ENCODE data around the gene TSC2.

TSC2 gene

GRCh38 chr16:2043667-2044451 lies 3.9 kb upstream of the TSC2 start:
- no peak for DNase-seq (ENCODE audit: low read depth in 2 of 2)

- no peak for DNase-seq (ENCODE audit: low read depth in 2 of 2)
Measured at GRCh38 chr16:2044541-2044940, 3.2 kb upstream of the TSC2 start.

- no peak for DNase-seq (ENCODE audit: low read depth in 2 of 2)
Measured at GRCh38 chr16:2045965-2046892, 1.6 kb upstream of the TSC2 start.

- DNase-seq (ENCODE audit: low read depth in 2 of 2): no peak
Measured at GRCh38 chr16:2046893-2047329, 874 bp upstream of the TSC2 start.

- DNase-seq (ENCODE audit: low read depth in 2 of 2): no peak
Measured at GRCh38 chr16:2048116-2048543, 345 bp downstream of the TSC2 start.

GRCh38 chr16:2053211-2053610 lies 5.4 kb downstream of the TSC2 start:
- no peak for DNase-seq (ENCODE audit: low read depth in 2 of 2)

GRCh38 chr16:2053897-2054296 lies 6.1 kb downstream of the TSC2 start:
- DNase-seq (ENCODE audit: low read depth in 2 of 2): no peak

GRCh38 chr16:2054543-2055245 lies 6.9 kb downstream of the TSC2 start:
- DNase-seq (ENCODE audit: low read depth in 2 of 2): no peak

- no peak for DNase-seq (ENCODE audit: low read depth in 2 of 2)
Measured at GRCh38 chr16:2056077-2056476, 8.3 kb downstream of the TSC2 start.

GRCh38 chr16:2056681-2057407 lies 9.1 kb downstream of the TSC2 start:
- DNase-seq (ENCODE audit: low read depth in 2 of 2): no peak

- no peak for DNase-seq (ENCODE audit: low read depth in 2 of 2)
Measured at GRCh38 chr16:2057438-2057837, 9.7 kb downstream of the TSC2 start.

- DNase-seq (ENCODE audit: low read depth in 2 of 2): no peak
Measured at GRCh38 chr16:2058420-2058819, 10.6 kb downstream of the TSC2 start.

- no peak for DNase-seq (ENCODE audit: low read depth in 2 of 2)
Measured at GRCh38 chr16:2058872-2059271, 11.1 kb downstream of the TSC2 start.

- no peak for DNase-seq (ENCODE audit: low read depth in 2 of 2)
Measured at GRCh38 chr16:2060346-2060745, 12.6 kb downstream of the TSC2 start.

- DNase-seq (ENCODE audit: low read depth in 2 of 2): no peak
Measured at GRCh38 chr16:2061023-2061422, 13.2 kb downstream of the TSC2 start.

- no peak for DNase-seq (ENCODE audit: low read depth in 2 of 2)
Measured at GRCh38 chr16:2061526-2061925, 13.7 kb downstream of the TSC2 start.

- DNase-seq (ENCODE audit: low read depth in 2 of 2): no peak
Measured at GRCh38 chr16:2062801-2063200, 15.0 kb downstream of the TSC2 start.

GRCh38 chr16:2063861-2064260 lies 16.1 kb downstream of the TSC2 start:
- DNase-seq (ENCODE audit: low read depth in 2 of 2): no peak

GRCh38 chr16:2064368-2064945 lies 16.7 kb downstream of the TSC2 start:
- DNase-seq (ENCODE audit: low read depth in 2 of 2): no peak

- no peak for DNase-seq (ENCODE audit: low read depth in 2 of 2)
Measured at GRCh38 chr16:2066139-2066538, 18.4 kb downstream of the TSC2 start.
